Superior temporal gyrus (tissue), 1 donor: Measurements from ENCODE around the gene ISLR.
"Not testable (repeated sequence)": the region's sequence is repeated elsewhere in the genome, so short reads cannot be mapped to it uniquely, and the experiment has no call there.

Experiments
- DNase-seq: peaks from one replicate; pipeline ENCODE4 v3.0.0-alpha.2; 2016; ENCODE audit errors: extremely low spot score

The ISLR gene

GRCh38 chr15:74137537-74137894, 36.0 kb upstream of the ISLR start:
- DNase-seq = no peak

GRCh38 chr15:74138642-74139041, 34.9 kb upstream of the ISLR start:
- DNase-seq = no peak

- no peak for DNase-seq
Observed at GRCh38 chr15:74141591-74141990, 31.9 kb upstream of the ISLR start.

- no peak for DNase-seq
Observed at GRCh38 chr15:74144153-74144775, 29.2 kb upstream of the ISLR start.

GRCh38 chr15:74146277-74146800, 27.2 kb upstream of the ISLR start:
- no peak for DNase-seq

- DNase-seq = no peak
Observed at GRCh38 chr15:74147051-74147450, 26.5 kb upstream of the ISLR start.

- no peak for DNase-seq
Observed at GRCh38 chr15:74155766-74156417, 17.6 kb upstream of the ISLR start.

- peak; percentile 61 for DNase-seq
Observed at GRCh38 chr15:74156678-74157411, 16.7 kb upstream of the ISLR start.

GRCh38 chr15:74157868-74158827, 15.4 kb upstream of the ISLR start:
- no peak for DNase-seq

GRCh38 chr15:74158855-74159650, 14.5 kb upstream of the ISLR start:
- DNase-seq = peak; percentile 63

GRCh38 chr15:74159773-74160172, 13.7 kb upstream of the ISLR start:
- DNase-seq = no peak

GRCh38 chr15:74160390-74160789, 13.1 kb upstream of the ISLR start:
- not testable (repeated sequence) for DNase-seq

- not testable (repeated sequence) for DNase-seq
Observed at GRCh38 chr15:74162195-74162536, 11.3 kb upstream of the ISLR start.

GRCh38 chr15:74165461-74165860, 8.0 kb upstream of the ISLR start:
- no peak for DNase-seq

- DNase-seq = no peak
Observed at GRCh38 chr15:74167891-74168331, 5.6 kb upstream of the ISLR start.

- DNase-seq = no peak
Observed at GRCh38 chr15:74168711-74169126, 4.8 kb upstream of the ISLR start.

- DNase-seq = no peak
Observed at GRCh38 chr15:74170071-74170844, 3.3 kb upstream of the ISLR start.

- no peak for DNase-seq
Observed at GRCh38 chr15:74170875-74171578, 2.5 kb upstream of the ISLR start.

GRCh38 chr15:74171965-74172541, 1.5 kb upstream of the ISLR start:
- no peak for DNase-seq
